Activated naive CD8-positive, alpha-beta T cell treated with anti-CD3 and anti-CD28 coated beads for 36 hours (primary cell): ENCODE data around the gene TFCP2L1. TPM values are rescaled to one million over a fixed set of nuclear protein-coding genes. Genes with fewer than 3 reads are reported as not detected.
"Not testable (repeated sequence)": the region's sequence is repeated elsewhere in the genome, so short reads cannot be mapped to it uniquely, and the experiment has no call there.

Source experiments
- DNase-seq: peaks from one replicate; pipeline ENCODE4 v3.0.0; 2021
- H3K27ac Mint-ChIP-seq: one replicate; pipeline ENCODE4 v1.8.0; 2022; ENCODE audit warnings: mild to moderate bottlenecking, moderate library complexity, mixed read lengths
- H3K27me3 Mint-ChIP-seq: one replicate; pipeline ENCODE4 v1.8.0; 2022; ENCODE audit warnings: mild to moderate bottlenecking, mixed read lengths
- H3K36me3 Mint-ChIP-seq: one replicate; pipeline ENCODE4 v1.8.0; 2021; ENCODE audit warnings: mild to moderate bottlenecking, mixed read lengths
- H3K4me1 Mint-ChIP-seq: one replicate; pipeline ENCODE4 v1.8.0; 2021; ENCODE audit warnings: mixed read lengths
- H3K4me3 Mint-ChIP-seq: one replicate; pipeline ENCODE4 v1.8.0; 2022; ENCODE audit warnings: mild to moderate bottlenecking, moderate library complexity, mixed read lengths
- H3K9me3 Mint-ChIP-seq: one replicate; pipeline ENCODE4 v1.8.0; 2022; ENCODE audit warnings: mixed read lengths
- total RNA-seq, 2 experiments: library from RNA; stranded (reverse); gene quantifications; one replicate each; pipeline ENCODE4 v1.2.3, GENCODE V29; 2021

The TFCP2L1 gene, protein sequence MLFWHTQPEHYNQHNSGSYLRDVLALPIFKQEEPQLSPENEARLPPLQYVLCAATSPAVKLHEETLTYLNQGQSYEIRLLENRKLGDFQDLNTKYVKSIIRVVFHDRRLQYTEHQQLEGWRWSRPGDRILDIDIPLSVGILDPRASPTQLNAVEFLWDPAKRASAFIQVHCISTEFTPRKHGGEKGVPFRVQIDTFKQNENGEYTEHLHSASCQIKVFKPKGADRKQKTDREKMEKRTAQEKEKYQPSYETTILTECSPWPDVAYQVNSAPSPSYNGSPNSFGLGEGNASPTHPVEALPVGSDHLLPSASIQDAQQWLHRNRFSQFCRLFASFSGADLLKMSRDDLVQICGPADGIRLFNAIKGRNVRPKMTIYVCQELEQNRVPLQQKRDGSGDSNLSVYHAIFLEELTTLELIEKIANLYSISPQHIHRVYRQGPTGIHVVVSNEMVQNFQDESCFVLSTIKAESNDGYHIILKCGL
- total RNA-seq, result under 1 TPM; 0.04 to 0.06 TPM

GRCh38 chr2:121284463-121285449 lies at the start of gene TFCP2L1:
TSS of gene TFCP2L1 (minus strand) at chr2:121285202. CDS start at chr2:121285109, 93 bp downstream.
- Mint-ChIP-seq H3K36me3 (no peaks in the 10 kb centered on the region), H3K27me3 (peaks cover 47% of the 10 kb centered on the region), H3K9me3 (no peaks in the 10 kb centered on the region), H3K27ac (no peak within 1 kb of the TSS), H3K4me1 (peaks cover 7% of the 10 kb centered on the region), H3K4me3 (peak within 1 kb of the TSS; percentile 63)
- peak; percentile 62 for DNase-seq

GRCh38 chr2:121333834-121334558 lies 49.0 kb upstream of the TFCP2L1 start:
- DNase-seq, result no peak
- Mint-ChIP-seq H3K36me3 (no peaks in the 10 kb centered on the region), H3K27ac (no peak overlapping the region), H3K27me3 (no peaks in the 10 kb centered on the region), H3K4me3 (no peak overlapping the region), H3K4me1 (no peaks in the 10 kb centered on the region), H3K9me3 (no peaks in the 10 kb centered on the region)

- H3K4me1 Mint-ChIP-seq, result no peaks in the 10 kb centered on the region
- no peaks in the 10 kb centered on the region for H3K27me3 Mint-ChIP-seq
- no peaks in the 10 kb centered on the region for H3K36me3 Mint-ChIP-seq
- H3K9me3 Mint-ChIP-seq, result no peaks in the 10 kb centered on the region
- no peak overlapping the region for H3K4me3 Mint-ChIP-seq
- H3K27ac Mint-ChIP-seq, result no peak overlapping the region
- no peak for DNase-seq
Measured at GRCh38 chr2:121333231-121333630, 48.2 kb upstream of the TFCP2L1 start.

- not testable (repeated sequence) for H3K27ac Mint-ChIP-seq, DNase-seq, H3K27me3 Mint-ChIP-seq, H3K9me3 Mint-ChIP-seq, H3K4me1 Mint-ChIP-seq, H3K4me3 Mint-ChIP-seq, H3K36me3 Mint-ChIP-seq
Measured at GRCh38 chr2:121331324-121331723, 46.3 kb upstream of the TFCP2L1 start.

- H3K27me3 Mint-ChIP-seq, result no peaks in the 10 kb centered on the region
- H3K36me3 Mint-ChIP-seq, result no peaks in the 10 kb centered on the region
- no peaks in the 10 kb centered on the region for H3K4me1 Mint-ChIP-seq
- no peaks in the 10 kb centered on the region for H3K9me3 Mint-ChIP-seq
- no peak for DNase-seq
- no peak overlapping the region for H3K4me3 Mint-ChIP-seq
- H3K27ac Mint-ChIP-seq, result no peak overlapping the region
Measured at GRCh38 chr2:121330921-121331320, 45.9 kb upstream of the TFCP2L1 start.

DNA sequence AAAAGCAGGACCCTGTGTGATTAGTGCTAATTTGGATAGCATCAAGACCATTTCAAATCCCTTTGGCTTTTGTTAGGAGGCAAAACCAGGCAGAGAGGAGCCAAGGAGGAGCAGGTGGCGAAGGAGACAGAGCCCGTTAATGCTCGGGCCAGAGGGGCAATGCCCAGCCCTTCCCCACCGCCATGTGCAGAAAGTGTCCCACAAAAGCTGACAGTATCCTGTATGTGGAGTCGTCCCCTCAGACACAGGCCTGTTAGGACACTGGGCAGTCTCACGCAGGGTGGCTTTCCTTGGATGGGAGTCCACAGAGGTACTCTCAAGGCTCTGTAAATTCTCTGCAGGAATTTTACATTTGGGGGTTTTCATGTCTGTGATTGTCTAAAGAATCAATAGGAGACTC lies 44.8 kb upstream of the TFCP2L1 start:
- H3K4me3 Mint-ChIP-seq, result no peak overlapping the region
- H3K27ac Mint-ChIP-seq, result no peak overlapping the region
- no peak for DNase-seq
- no peaks in the 10 kb centered on the region for H3K9me3 Mint-ChIP-seq
- no peaks in the 10 kb centered on the region for H3K36me3 Mint-ChIP-seq
- peaks cover 6% of the 10 kb centered on the region for H3K27me3 Mint-ChIP-seq
- no peaks in the 10 kb centered on the region for H3K4me1 Mint-ChIP-seq

DNA sequence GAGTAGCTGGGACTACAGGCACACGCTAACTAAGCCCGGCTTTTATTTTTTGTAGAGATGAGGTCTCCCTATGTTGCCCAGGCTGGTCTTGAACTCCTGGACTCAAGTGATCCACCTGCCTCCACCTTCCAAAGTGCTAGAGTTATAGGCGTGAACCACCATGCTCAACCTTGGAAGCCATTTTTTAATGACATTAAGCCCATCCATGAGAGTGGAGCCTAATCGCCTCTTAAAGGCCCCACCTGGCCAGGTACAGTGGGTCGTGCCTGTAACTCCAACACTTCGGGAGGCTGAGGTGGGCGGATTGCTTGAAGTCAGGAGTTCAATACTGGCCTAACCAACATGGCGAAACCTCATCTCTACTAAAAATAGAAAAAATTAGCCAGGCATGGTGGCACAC lies 41.6 kb upstream of the TFCP2L1 start:
- Mint-ChIP-seq H3K4me3 (no peak overlapping the region), H3K9me3 (no peaks in the 10 kb centered on the region), H3K27me3 (peaks cover 6% of the 10 kb centered on the region), H3K4me1 (no peaks in the 10 kb centered on the region), H3K27ac (no peak overlapping the region), H3K36me3 (no peaks in the 10 kb centered on the region)
- no peak for DNase-seq

DNA sequence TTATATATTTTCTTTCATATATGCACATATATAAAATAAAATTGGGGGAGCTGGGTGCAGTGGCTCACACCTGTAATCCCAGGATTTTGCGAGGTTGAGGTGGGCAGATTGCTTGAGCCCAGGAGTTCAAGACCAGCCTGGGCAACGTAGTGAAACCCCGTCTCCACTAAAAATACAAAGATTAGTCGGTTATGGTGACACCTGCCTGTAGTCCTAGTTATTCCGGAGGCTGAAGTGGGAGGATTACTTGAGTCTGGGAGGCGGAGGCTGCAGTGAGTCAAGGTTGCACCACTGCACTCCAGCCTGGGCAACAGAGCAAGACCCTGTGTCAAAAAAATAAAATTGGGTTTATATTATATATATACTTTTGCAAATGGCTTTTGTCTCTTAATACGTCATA lies 39.6 kb upstream of the TFCP2L1 start:
- Mint-ChIP-seq H3K4me1 (no peaks in the 10 kb centered on the region), H3K4me3 (no peak overlapping the region), H3K36me3 (no peaks in the 10 kb centered on the region), H3K9me3 (no peaks in the 10 kb centered on the region), H3K27ac (no peak overlapping the region), H3K27me3 (peaks cover 6% of the 10 kb centered on the region)
- DNase-seq, result no peak

DNA sequence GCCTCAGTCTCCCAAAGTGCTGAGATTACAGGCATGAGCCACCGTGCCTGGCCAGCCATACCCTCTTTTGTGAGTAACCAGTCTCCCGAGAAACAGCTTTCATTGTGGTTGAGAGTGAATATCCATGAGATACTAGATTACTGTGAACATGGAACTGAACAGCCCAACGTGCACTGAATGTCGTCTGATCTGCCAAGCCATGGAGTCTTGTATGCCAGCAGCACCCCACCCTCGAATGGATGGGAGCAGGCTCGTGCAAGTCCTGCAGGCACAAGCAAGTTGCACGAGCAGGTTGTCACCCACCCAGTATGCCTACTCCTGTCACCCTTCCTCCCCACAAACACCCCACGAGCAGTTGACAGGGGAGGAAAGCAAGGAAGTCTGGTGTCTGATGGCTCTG lies 36.5 kb upstream of the TFCP2L1 start:
- no peak for DNase-seq
- Mint-ChIP-seq H3K27ac (no peak overlapping the region), H3K4me1 (no peaks in the 10 kb centered on the region), H3K4me3 (no peak overlapping the region), H3K27me3 (peaks cover 6% of the 10 kb centered on the region), H3K9me3 (no peaks in the 10 kb centered on the region), H3K36me3 (no peaks in the 10 kb centered on the region)

GRCh38 chr2:121319941-121320340 lies 34.9 kb upstream of the TFCP2L1 start:
- Mint-ChIP-seq H3K36me3 (no peaks in the 10 kb centered on the region), H3K4me1 (no peaks in the 10 kb centered on the region), H3K4me3 (no peak overlapping the region), H3K9me3 (no peaks in the 10 kb centered on the region), H3K27me3 (no peaks in the 10 kb centered on the region), H3K27ac (no peak overlapping the region)
- DNase-seq, result no peak

DNA sequence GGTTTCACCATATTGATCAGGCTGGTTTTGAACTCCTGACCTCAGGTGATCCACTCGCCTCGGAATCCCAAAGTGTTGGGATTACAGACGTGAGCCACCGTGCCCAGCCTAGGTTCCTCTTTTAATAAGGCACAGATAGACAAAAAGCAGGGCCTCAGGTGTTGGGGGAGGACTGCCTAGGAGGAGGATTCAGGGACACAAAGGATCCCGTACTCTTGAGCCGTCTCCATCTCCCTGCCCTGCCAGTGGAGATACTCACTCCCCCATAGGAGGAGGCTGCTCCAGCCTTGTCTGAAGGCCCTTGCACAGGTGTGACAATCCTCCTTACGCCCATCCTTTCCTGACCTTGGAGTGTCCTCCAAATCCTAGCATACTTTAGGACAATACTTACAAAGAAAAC lies 32.0 kb upstream of the TFCP2L1 start:
- Mint-ChIP-seq H3K27ac (no peak overlapping the region), H3K4me1 (no peaks in the 10 kb centered on the region), H3K9me3 (no peaks in the 10 kb centered on the region), H3K36me3 (no peaks in the 10 kb centered on the region), H3K27me3 (no peaks in the 10 kb centered on the region), H3K4me3 (no peak overlapping the region)
- no peak for DNase-seq

DNA sequence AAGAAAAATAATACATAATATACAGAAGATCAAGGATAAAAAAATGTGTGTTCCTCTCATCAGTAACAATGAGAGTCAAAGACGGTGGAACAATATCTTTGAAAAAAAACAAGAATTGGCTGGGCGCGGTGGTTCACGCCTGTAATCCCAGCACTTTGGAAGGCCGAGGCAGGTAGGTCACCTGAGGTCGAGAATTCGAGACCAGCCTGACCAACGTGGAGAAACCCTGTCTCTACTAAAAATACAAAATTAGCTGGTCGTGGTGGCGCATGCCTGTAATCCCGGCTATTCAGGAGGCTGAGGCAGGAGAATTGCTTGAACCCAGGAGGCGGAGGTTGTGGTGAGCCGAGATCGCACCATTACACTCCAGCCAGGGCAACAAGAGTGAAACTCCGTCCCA lies 28.7 kb upstream of the TFCP2L1 start:
- H3K27me3 Mint-ChIP-seq, result peaks cover 15% of the 10 kb centered on the region
- not testable (repeated sequence) for H3K9me3 Mint-ChIP-seq, H3K4me3 Mint-ChIP-seq, H3K4me1 Mint-ChIP-seq, DNase-seq, H3K36me3 Mint-ChIP-seq, H3K27ac Mint-ChIP-seq

GRCh38 chr2:121309801-121310200 lies 24.8 kb upstream of the TFCP2L1 start:
- Mint-ChIP-seq H3K27me3 (peaks cover 36% of the 10 kb centered on the region), H3K4me1 (no peaks in the 10 kb centered on the region), H3K36me3 (no peaks in the 10 kb centered on the region), H3K9me3 (no peaks in the 10 kb centered on the region), H3K27ac (no peak overlapping the region), H3K4me3 (no peak overlapping the region)
- DNase-seq, result no peak

DNA sequence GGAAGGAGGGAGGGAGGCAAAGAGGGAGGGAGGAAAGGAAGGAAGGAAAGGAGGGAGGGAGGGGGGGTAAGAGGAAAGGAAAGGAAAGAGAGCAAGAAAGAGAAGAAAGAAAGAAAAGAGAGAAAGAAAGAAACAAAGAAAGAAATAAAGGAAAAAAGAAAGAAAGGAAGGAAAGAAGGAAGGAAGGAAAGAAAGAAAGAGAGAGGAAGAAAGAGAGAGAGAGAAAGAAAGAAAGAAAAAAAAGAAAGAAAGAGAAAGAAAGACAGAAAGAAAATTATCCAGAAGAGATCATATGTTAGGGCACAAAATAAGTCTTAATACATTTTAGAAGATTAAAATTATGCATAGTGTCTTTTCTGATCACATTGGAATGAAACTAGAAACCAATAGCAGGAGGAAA lies 24.3 kb upstream of the TFCP2L1 start:
- Mint-ChIP-seq H3K27ac (no peak overlapping the region), H3K4me1 (no peaks in the 10 kb centered on the region), H3K27me3 (peaks cover 36% of the 10 kb centered on the region), H3K9me3 (no peaks in the 10 kb centered on the region), H3K4me3 (no peak overlapping the region), H3K36me3 (no peaks in the 10 kb centered on the region)
- DNase-seq, result no peak

- Mint-ChIP-seq H3K36me3 (no peaks in the 10 kb centered on the region), H3K27ac (no peak overlapping the region), H3K4me3 (no peak overlapping the region), H3K9me3 (no peaks in the 10 kb centered on the region), H3K27me3 (peaks cover 49% of the 10 kb centered on the region), H3K4me1 (no peaks in the 10 kb centered on the region)
- no peak for DNase-seq
Measured at GRCh38 chr2:121307048-121307447, 22.0 kb upstream of the TFCP2L1 start.
